Stimulated activated CD4-positive, alpha-beta T cell treated with anti-CD3 and anti-CD28 coated beads, TNF-alpha, amount 100 ng/mL, for 4 hours (primary cell): ENCODE measurements around the gene LMNTD2.
"Not testable (repeated sequence)": the region's sequence is repeated elsewhere in the genome, so short reads cannot be mapped to it uniquely, and the experiment has no call there.

Source experiments
- DNase-seq, 3 experiments: peaks; one replicate each; pipeline ENCODE4 v3.0.0-alpha.2; 2020; ENCODE audit warnings: low read depth in 3 of 3

LMNTD2 gene

GRCh38 chr11:535210-535518, 25.4 kb downstream of the LMNTD2 start:
- no peak for DNase-seq

GRCh38 chr11:534396-535209, 25.9 kb downstream of the LMNTD2 start:
- DNase-seq, result peak in 1 of 3 experiments; percentile 26

- no peak for DNase-seq
These were observed 26.7 kb downstream of the LMNTD2 start for GRCh38 chr11:533586-534395.

- DNase-seq, result no peak
These were observed 27.5 kb downstream of the LMNTD2 start for GRCh38 chr11:532986-533585.

- DNase-seq, result no peak
These were observed 28.0 kb downstream of the LMNTD2 start for GRCh38 chr11:532527-532985.

- no peak for DNase-seq
These were observed 28.5 kb downstream of the LMNTD2 start for GRCh38 chr11:531919-532526.

GRCh38 chr11:530960-531831, 29.3 kb downstream of the LMNTD2 start:
- DNase-seq, result no peak

GRCh38 chr11:529728-530411, 30.7 kb downstream of the LMNTD2 start:
- DNase-seq, result no peak

- no peak for DNase-seq
These were observed 31.5 kb downstream of the LMNTD2 start for GRCh38 chr11:528815-529727.

GRCh38 chr11:528166-528814, 32.2 kb downstream of the LMNTD2 start:
- no peak for DNase-seq

GRCh38 chr11:526192-526591, 34.3 kb downstream of the LMNTD2 start:
- no peak for DNase-seq

- no peak for DNase-seq
These were observed 39.3 kb downstream of the LMNTD2 start for GRCh38 chr11:521177-521688.

- no peak for DNase-seq
These were observed 39.9 kb downstream of the LMNTD2 start for GRCh38 chr11:520428-521176.

- DNase-seq, result peak; percentile 80 to 87 (median 80)
These were observed 41.9 kb downstream of the LMNTD2 start for GRCh38 chr11:518463-519202.

- DNase-seq, result not testable (repeated sequence)
These were observed 43.4 kb downstream of the LMNTD2 start for GRCh38 chr11:516918-517685.

GRCh38 chr11:516400-516799, 44.1 kb downstream of the LMNTD2 start:
- no peak for DNase-seq

- DNase-seq, result no peak
These were observed 45.4 kb downstream of the LMNTD2 start for GRCh38 chr11:515131-515530.
